Subcutaneous adipose tissue (tissue), 4 donors: Measurements from ENCODE around the gene KIFAP3. TPM values are rescaled to one million over a fixed set of nuclear protein-coding genes. Genes with fewer than 3 reads are reported as not detected.

Experiments
- CTCF ChIP-seq: fragments of 450-650 bp; IDR thresholded peaks from one replicate; pipeline ENCODE4 v1.5.1; 2016; ENCODE audit warnings: low read depth, mild to moderate bottlenecking, control low read depth, antibody characterized with exemption, moderate library complexity
- total RNA-seq, 4 donors: library from RNA; depleted of rRNA; stranded (reverse); fragments of >200 nt; gene quantifications; one replicate each; pipeline ENCODE4 v1.1.0, GENCODE V29; 2016

Gene KIFAP3
- total RNA-seq, 4 donors from 2014 or later: 23.4 to 35.2 (median 30.4) TPM

- TF ChIP-seq CTCF: no peak
These were observed 12.0 kb upstream of the KIFAP3 start for GRCh38 chr1:170086399-170087032.

GRCh38 chr1:170085091-170085490, 10.6 kb upstream of the KIFAP3 start:
- TF ChIP-seq CTCF: no peak

GRCh38 chr1:170078610-170079189, 4.2 kb upstream of the KIFAP3 start:
- no peak for TF ChIP-seq CTCF

- no peak for TF ChIP-seq CTCF
These were observed 3.4 kb upstream of the KIFAP3 start for GRCh38 chr1:170077926-170078325.

- TF ChIP-seq CTCF: no peak
These were observed 1.7 kb upstream of the KIFAP3 start for GRCh38 chr1:170076199-170076598.

- no peak for TF ChIP-seq CTCF
These were observed 691 bp upstream of the KIFAP3 start for GRCh38 chr1:170075186-170075585.

GRCh38 chr1:170073893-170074249, 624 bp downstream of the KIFAP3 start:
- TF ChIP-seq CTCF: no peak
